CD14-positive monocyte (primary cell): ENCODE data around the gene GATA5. TPM values are rescaled to one million over a fixed set of nuclear protein-coding genes. Genes with fewer than 3 reads are reported as not detected.

Experiments
- DNase-seq, 3 donors: peaks; one replicate each; pipeline ENCODE4 v3.0.0-alpha.2; 2011 to 2022
- H2AFZ ChIP-seq: 2 replicates; pipeline ENCODE4 v1.6.0; 2012; ENCODE audit warnings: mild to moderate bottlenecking, low read depth, low read length, inconsistent platforms; ENCODE audit not compliant: insufficient read depth, poor library complexity, severe bottlenecking
- H3K27ac ChIP-seq, 2 donors: 1 replicate in 1 of 2; 2 replicates in 1 of 2; pipeline ENCODE4 v1.5.1; 2012 to 2013; ENCODE audit warnings: low read length in 2 of 2, control low read depth in 1 of 2, inconsistent platforms in 1 of 2, low read depth in 1 of 2, mild to moderate bottlenecking in 1 of 2
- H3K27me3 ChIP-seq, 2 donors: one replicate each; pipeline versions ENCODE4 v1.6.0 to v1.6.1; 2011 to 2013; ENCODE audit warnings: low read length in 2 of 2; ENCODE audit not compliant: control insufficient read depth in 2 of 2, insufficient read depth in 2 of 2
- H3K36me3 ChIP-seq, 2 donors: replicated peaks in 1 of 2; 1 replicate in 1 of 2; 2 replicates in 1 of 2; pipeline versions ENCODE4 v1.5.1 to v1.6.1; 2012 to 2013; ENCODE audit warnings: low read length in 2 of 2, control low read depth in 1 of 2, inconsistent platforms in 1 of 2, mild to moderate bottlenecking in 1 of 2; ENCODE audit not compliant: insufficient read depth in 2 of 2, control insufficient read depth in 1 of 2
- H3K4me1 ChIP-seq, 2 donors: 1 replicate in 1 of 2; 2 replicates in 1 of 2; pipeline versions ENCODE4 v1.5.1 to v1.6.1; 2012 to 2013; ENCODE audit warnings: low read length in 2 of 2, control low read depth in 1 of 2, inconsistent platforms in 1 of 2, mild to moderate bottlenecking in 1 of 2, moderate library complexity in 1 of 2; ENCODE audit not compliant: insufficient read depth in 2 of 2, control insufficient read depth in 1 of 2
- H3K4me2 ChIP-seq: replicated peaks from 2 replicates; pipeline ENCODE3; 2012; ENCODE audit warnings: low read length, moderate library complexity, mild to moderate bottlenecking; ENCODE audit not compliant: poor library complexity, severe bottlenecking; ENCODE audit errors: extremely low read depth
- H3K4me3 ChIP-seq, 3 experiments: fragments of 200-600 bp in 1 of 3; sonication (generic) in 1 of 3; replicated peaks in 1 of 3; 1 replicate in 2 of 3; 2 replicates in 1 of 3; pipeline ENCODE4 v1.5.1; 2011 to 2013; ENCODE audit warnings: low read length in 3 of 3, mild to moderate bottlenecking in 3 of 3, control low read depth in 2 of 3, low read depth in 2 of 3, inconsistent platforms in 1 of 3, moderate library complexity in 1 of 3
- H3K79me2 ChIP-seq: 2 replicates; pipeline ENCODE4 v1.6.0; 2012; ENCODE audit warnings: mild to moderate bottlenecking, control low read depth, inconsistent platforms, low read length, moderate library complexity; ENCODE audit not compliant: insufficient read depth
- H3K9ac ChIP-seq: 2 replicates; pipeline ENCODE4 v1.6.0; 2017; ENCODE audit warnings: low read length, mild to moderate bottlenecking; ENCODE audit not compliant: insufficient read depth, poor library complexity, severe bottlenecking
- H3K9me3 ChIP-seq, 2 donors: replicated peaks in 1 of 2; 1 replicate in 1 of 2; 2 replicates in 1 of 2; pipeline versions ENCODE4 v1.5.1 to v1.6.1; 2012 to 2013; ENCODE audit warnings: low read length in 2 of 2, control low read depth in 1 of 2; ENCODE audit not compliant: control insufficient read depth in 1 of 2, insufficient read depth in 1 of 2
- H4K20me1 ChIP-seq: 2 replicates; pipeline ENCODE4 v1.6.0; 2012; ENCODE audit warnings: mild to moderate bottlenecking, low read length, control low read depth, moderate library complexity; ENCODE audit not compliant: insufficient read depth
- H3K27ac Mint-ChIP-seq, 7 donors: one replicate each; pipeline ENCODE4 v1.8.0; 2020; ENCODE audit warnings: mild to moderate bottlenecking in 7 of 7, mixed read lengths in 7 of 7, moderate library complexity in 6 of 7, inconsistent platforms in 2 of 7
- H3K27me3 Mint-ChIP-seq, 3 donors: one replicate each; pipeline ENCODE4 v1.8.0; 2021 to 2022; ENCODE audit warnings: low read depth in 3 of 3, mild to moderate bottlenecking in 3 of 3, mixed read lengths in 3 of 3, moderate library complexity in 3 of 3, inconsistent platforms in 1 of 3
- H3K36me3 Mint-ChIP-seq, 2 donors: one replicate each; pipeline ENCODE4 v1.8.0; 2020; ENCODE audit warnings: mixed read lengths in 2 of 2, inconsistent platforms in 1 of 2, mild to moderate bottlenecking in 1 of 2
- H3K4me1 Mint-ChIP-seq: one replicate; pipeline ENCODE4 v1.8.0; 2020; ENCODE audit warnings: mild to moderate bottlenecking, mixed read lengths
- H3K4me3 Mint-ChIP-seq, 2 donors: one replicate each; pipeline ENCODE4 v1.8.0; 2020; ENCODE audit warnings: mild to moderate bottlenecking in 2 of 2, mixed read lengths in 2 of 2, moderate library complexity in 1 of 2
- H3K9me3 Mint-ChIP-seq, 7 donors: one replicate each; pipeline ENCODE4 v1.8.0; 2020 to 2022; ENCODE audit warnings: mixed read lengths in 7 of 7, mild to moderate bottlenecking in 6 of 7, moderate library complexity in 6 of 7, inconsistent platforms in 2 of 7
- CTCF ChIP-seq: fragments of 200-600 bp; IDR thresholded peaks from one replicate; pipeline ENCODE4 v1.8.0; 2022; ENCODE audit warnings: antibody characterized with exemption, mild to moderate bottlenecking
- WGBS: methylation state at CpG from one replicate; pipeline ENCODE4 v1.1.5; 2013; ENCODE audit warnings: missing lambda C conversion rate; ENCODE audit not compliant: insufficient coverage; 5-methylcytosine and 5-hydroxymethylcytosine counted together
- intact Hi-C, 2 donors: fragments of 100-400 bp; cut with micrococcal nuclease; formaldehyde crosslinking; loops; one replicate each; pipeline versions ENCODE4 v1.15.0 to v1.15.1; 2023
- polyA plus RNA-seq, 3 donors: library from polyadenylated mRNA; depleted of rRNA in 1 of 3; unstranded in 2 of 3; stranded (reverse) in 1 of 3; fragments of 300-500 nt in 2 of 3; fragments of >200 nt in 1 of 3; fragmentation: Illumina TruSeq in 2 of 3; gene quantifications; 1 replicate in 2 of 3; 2 replicates in 1 of 3; pipeline ENCODE4 v1.2.3, GENCODE V29; 2012 to 2021

Gene GATA5
- polyA plus RNA-seq, 3 donors: not detected

GRCh38 chr20:62473717-62474603, 1.8 kb downstream of the GATA5 start:
- Mint-ChIP-seq H3K27me3 (peaks cover 63 to 84% (median 66%) of the 10 kb centered on the region in 3 donors), H3K36me3 (peaks cover 0 to 1% of the 10 kb centered on the region in 2 donors), H3K4me1 (no peaks in the 10 kb centered on the region), H3K4me3 (peak overlapping the region in 1 of 2 donors; percentile 79), H3K9me3 (peaks cover 0 to 10% (median 3%) of the 10 kb centered on the region in 7 donors), H3K27ac (no peak overlapping the region)
- DNase-seq: no peak
- H3K36me3 ChIP-seq: no peaks in the 10 kb centered on the region
- 14% methylated on average over 48 of the region's 52 CpGs for WGBS
- TF ChIP-seq CTCF: no peak
- no peaks in the 10 kb centered on the region for H3K4me1 ChIP-seq
- no peak overlapping the region for H3K4me2 ChIP-seq
- H3K9ac ChIP-seq: no peak overlapping the region
- no peaks in the 10 kb centered on the region for H3K9me3 ChIP-seq
- no peak overlapping the region for H3K27ac ChIP-seq
- intact Hi-C loops: no loop called here
- no peaks in the 10 kb centered on the region for H3K79me2 ChIP-seq
- no peak overlapping the region for H3K4me3 ChIP-seq
- no peaks in the 10 kb centered on the region for H4K20me1 ChIP-seq
- H3K27me3 ChIP-seq: peaks cover 21 to 72% of the 10 kb centered on the region in 2 donors
- H2AFZ ChIP-seq: no peak overlapping the region

- peaks cover 54 to 77% (median 57%) of the 10 kb centered on the region in 3 donors for H3K27me3 Mint-ChIP-seq
- peaks cover 0 to 1% of the 10 kb centered on the region in 2 donors for H3K36me3 Mint-ChIP-seq
- H3K9me3 Mint-ChIP-seq: peaks cover 0 to 9% (median 3%) of the 10 kb centered on the region in 7 donors
- H3K4me1 Mint-ChIP-seq: no peaks in the 10 kb centered on the region
- intact Hi-C loops: no loop called here
- Histone ChIP-seq H4K20me1 (no peaks in the 10 kb centered on the region), H3K4me1 (no peaks in the 10 kb centered on the region), H3K27me3 (peaks cover 15 to 63% of the 10 kb centered on the region in 2 donors), H3K9ac (no peak overlapping the region), H3K4me2 (no peak overlapping the region), H3K36me3 (no peaks in the 10 kb centered on the region), H3K9me3 (no peaks in the 10 kb centered on the region), H2AFZ (no peak overlapping the region), H3K4me3 (no peak overlapping the region), H3K27ac (no peak overlapping the region), H3K79me2 (no peaks in the 10 kb centered on the region)
- no peak for DNase-seq
- peak overlapping the region in 1 of 2 donors; percentile 65 for H3K4me3 Mint-ChIP-seq
- 82% methylated on average over 29 of the region's 30 CpGs for WGBS
- no peak overlapping the region for H3K27ac Mint-ChIP-seq
- TF ChIP-seq CTCF: no peak
Measured at GRCh38 chr20:62472941-62473585, 2.7 kb downstream of the GATA5 start.
